SK-N-SH treated with all-trans-retinoic acid at 6 μM for 48 hours (cell line): ENCODE measurements around the gene HM13.
A peak's percentile ranks its signal among the peaks of the same experiment; 100 is the strongest.

Experiments used
- ATAC-seq: fragments of 200-7000 bp; cut with Tn5 transposase; 3 replicates; pipeline ENCODE4 v1.9.1; 2020; ENCODE audit warnings: mild to moderate bottlenecking, moderate library complexity
- ARNTL ChIP-seq: fragments of 450-650 bp; formaldehyde crosslinking; IDR thresholded peaks from 2 replicates; pipeline ENCODE4 v1.5.0; 2020; ENCODE audit warnings: low read depth, mild to moderate bottlenecking, moderate library complexity, borderline replicate concordance
- BACH2 ChIP-seq: fragments of 250-450 bp; sonication (Bioruptor Pico); IDR thresholded peaks from 2 replicates; pipeline ENCODE4 v1.9.0; 2021; ENCODE audit warnings: mild to moderate bottlenecking, borderline replicate concordance
- CREB5 ChIP-seq: fragments of 250-450 bp; sonication (Bioruptor Pico); IDR thresholded peaks from 2 replicates; pipeline ENCODE4 v1.5.1; 2020; ENCODE audit warnings: low read depth, mild to moderate bottlenecking, moderate library complexity
- CSDC2 ChIP-seq: fragments of 250-450 bp; sonication (Bioruptor Pico); IDR thresholded peaks from 2 replicates; pipeline ENCODE4 v1.5.0; 2020; ENCODE audit warnings: mild to moderate bottlenecking, moderate library complexity
- CSRNP3 ChIP-seq: fragments of 250-450 bp; sonication (Bioruptor Pico); IDR thresholded peaks from 2 replicates; pipeline ENCODE4 v1.5.1; 2021; ENCODE audit warnings: mild to moderate bottlenecking, moderate library complexity
- ESRRG ChIP-seq: fragments of 250-450 bp; sonication (Bioruptor Pico); IDR thresholded peaks from 2 replicates; pipeline ENCODE4 v1.6.1; 2021; ENCODE audit warnings: mild to moderate bottlenecking
- GLIS3 ChIP-seq: fragments of 250-450 bp; sonication (Bioruptor Pico); IDR thresholded peaks from 2 replicates; pipeline ENCODE4 v1.5.0; 2020; ENCODE audit warnings: mild to moderate bottlenecking, moderate library complexity
- ISL1 ChIP-seq: fragments of 250-450 bp; sonication (Bioruptor Pico); IDR thresholded peaks from 2 replicates; pipeline ENCODE4 v2.1.2; 2022; ENCODE audit warnings: mild to moderate bottlenecking, moderate library complexity
- OSR1 ChIP-seq: fragments of 250-450 bp; sonication (Bioruptor Pico); IDR thresholded peaks from 2 replicates; pipeline ENCODE4 v1.8.0; 2022; ENCODE audit warnings: moderate library complexity, mild to moderate bottlenecking, inconsistent platforms
- PATZ1 ChIP-seq: fragments of 250-450 bp; sonication (Bioruptor Pico); IDR thresholded peaks from 2 replicates; pipeline ENCODE4 v1.8.0; 2020; ENCODE audit warnings: mild to moderate bottlenecking, moderate library complexity, borderline replicate concordance
- POU6F1 ChIP-seq: fragments of 250-450 bp; sonication (Bioruptor Pico); IDR thresholded peaks from 2 replicates; pipeline ENCODE4 v1.8.0; 2021; ENCODE audit warnings: low read depth, mild to moderate bottlenecking, moderate library complexity, borderline replicate concordance
- PPARA ChIP-seq: fragments of 250-450 bp; sonication (Bioruptor Pico); IDR thresholded peaks from 2 replicates; pipeline ENCODE4 v1.5.0; 2020; ENCODE audit warnings: mild to moderate bottlenecking, borderline replicate concordance
- RARB ChIP-seq: fragments of 250-450 bp; sonication (Bioruptor Pico); IDR thresholded peaks from 2 replicates; pipeline ENCODE4 v1.8.0; 2021; ENCODE audit warnings: mild to moderate bottlenecking, moderate library complexity
- SNAI2 ChIP-seq: fragments of 250-450 bp; sonication (Bioruptor Pico); IDR thresholded peaks from 2 replicates; pipeline ENCODE4 v1.5.0; 2020; ENCODE audit warnings: mild to moderate bottlenecking, moderate library complexity
- TCF4 ChIP-seq: fragments of 250-450 bp; sonication (Bioruptor Pico); IDR thresholded peaks from 2 replicates; pipeline ENCODE4 v1.8.0; 2021; ENCODE audit warnings: mild to moderate bottlenecking, moderate library complexity, borderline replicate concordance
- TOX ChIP-seq: fragments of 250-450 bp; sonication (Bioruptor Pico); IDR thresholded peaks from 2 replicates; pipeline ENCODE4 v1.8.0; 2021; ENCODE audit warnings: mild to moderate bottlenecking, moderate library complexity, borderline replicate concordance
- TSHZ2 ChIP-seq: fragments of 250-450 bp; sonication (Bioruptor Pico); IDR thresholded peaks from 2 replicates; pipeline ENCODE4 v1.5.0; 2020; ENCODE audit warnings: mild to moderate bottlenecking, moderate library complexity
- ZC3H10 ChIP-seq: fragments of 250-450 bp; sonication (Bioruptor Pico); IDR thresholded peaks from 2 replicates; pipeline ENCODE4 v1.5.1; 2021; ENCODE audit warnings: mild to moderate bottlenecking, moderate library complexity
- ZFP3 ChIP-seq: fragments of 250-450 bp; sonication (Bioruptor Pico); IDR thresholded peaks from 2 replicates; pipeline ENCODE4 v1.5.0; 2020; ENCODE audit warnings: mild to moderate bottlenecking, moderate library complexity
- ZFP30 ChIP-seq: fragments of 450-650 bp; formaldehyde crosslinking; IDR thresholded peaks from 2 replicates; pipeline ENCODE4 v1.5.0; 2022; ENCODE audit warnings: mild to moderate bottlenecking, moderate library complexity
- ZNF565 ChIP-seq: fragments of 450-650 bp; formaldehyde crosslinking; conservative IDR thresholded peaks from 2 replicates; pipeline ENCODE4 v1.5.0; 2020; ENCODE audit warnings: low read depth, mild to moderate bottlenecking, moderate library complexity
- ZNF8 ChIP-seq: fragments of 450-650 bp; formaldehyde crosslinking; IDR thresholded peaks from 2 replicates; pipeline ENCODE4 v1.5.0; 2020; ENCODE audit warnings: mild to moderate bottlenecking, moderate library complexity

The HM13 gene

GRCh38 chr20:31570735-31571617 lies 56.7 kb downstream of the HM13 start (continued):
- TF ChIP-seq CREB5 (CRISPR knock-in tag) (peak; percentile 30; the same call in 1 of the 2 replicates), ARNTL (CRISPR knock-in tag) (no peak; the same call in 1 of the 2 replicates), ZNF8 (CRISPR knock-in tag) (peak; percentile 28; the same call in 1 of the 2 replicates), PATZ1 (CRISPR knock-in tag) (no peak), CSDC2 (CRISPR knock-in tag) (no peak), SNAI2 (CRISPR knock-in tag) (peak; percentile 88; the same call in 1 of the 2 replicates), TOX (CRISPR knock-in tag) (no peak), CSRNP3 (CRISPR knock-in tag) (no peak), ZFP30 (peak; percentile 28)

- ATAC-seq = no peak
- TF ChIP-seq BACH2 (no peak), TOX (CRISPR knock-in tag) (0 out of 2 replicates have a peak, but pooled peaks have one; percentile 10)
Observed at GRCh38 chr20:31572042-31572700, 57.9 kb downstream of the HM13 start.

- peak; percentile 75 for ATAC-seq
- TF ChIP-seq ESRRG (CRISPR knock-in tag) = peak; percentile 49; the same call in 1 of the 2 replicates
- peak; percentile 23; the same call in 1 of the 2 replicates for TF ChIP-seq TOX (CRISPR knock-in tag)
- TF ChIP-seq GLIS3 (CRISPR knock-in tag) = peak; percentile 95
- TF ChIP-seq CSRNP3 (CRISPR knock-in tag) = peak; percentile 78; the same call in 1 of the 2 replicates
- TF ChIP-seq PPARA (CRISPR knock-in tag) = peak; percentile 86; the same call in 1 of the 2 replicates
- TF ChIP-seq ARNTL (CRISPR knock-in tag) = peak; percentile 9; the same call in 1 of the 2 replicates
- peak; percentile 86; the same call in 1 of the 2 replicates for TF ChIP-seq ZFP3 (CRISPR knock-in tag)
- peak; percentile 69 for TF ChIP-seq TSHZ2 (CRISPR knock-in tag)
- TF ChIP-seq ZC3H10 (CRISPR knock-in tag) = peak; percentile 90
- TF ChIP-seq TCF4 = peak; percentile 35; the same call in 1 of the 2 replicates
- TF ChIP-seq ZNF8 (CRISPR knock-in tag) = no peak
- peak; percentile 89; the same call in 1 of the 2 replicates for TF ChIP-seq CSDC2 (CRISPR knock-in tag)
- TF ChIP-seq BACH2 = peak; percentile 60; the same call in 1 of the 2 replicates
- TF ChIP-seq RARB (CRISPR knock-in tag) = peak; percentile 50; the same call in 1 of the 2 replicates
- no peak for TF ChIP-seq POU6F1
- no peak for TF ChIP-seq OSR1
- TF ChIP-seq ISL1 (CRISPR knock-in tag) = peak; percentile 38; the same call in 1 of the 2 replicates
- peak; percentile 62; the same call in 1 of the 2 replicates for TF ChIP-seq ZNF565
- TF ChIP-seq ZFP30 = peak; percentile 45; the same call in 1 of the 2 replicates
- TF ChIP-seq SNAI2 (CRISPR knock-in tag) = peak; percentile 19; the same call in 1 of the 2 replicates
Observed at GRCh38 chr20:31572701-31573554, 58.7 kb downstream of the HM13 start.
